NCI-H1417 treated with DMSO at 0.1 percent for 48 hours (cell line): ENCODE results near the gene HPN.
"Not testable (repeated sequence)": the region's sequence is repeated elsewhere in the genome, so short reads cannot be mapped to it uniquely, and the experiment has no call there.

ENCODE experiments used
- DNase-seq: peaks from one replicate; lab custom pipeline; 2025; lab: John Stamatoyannopoulos, UW

Gene HPN

DNA sequence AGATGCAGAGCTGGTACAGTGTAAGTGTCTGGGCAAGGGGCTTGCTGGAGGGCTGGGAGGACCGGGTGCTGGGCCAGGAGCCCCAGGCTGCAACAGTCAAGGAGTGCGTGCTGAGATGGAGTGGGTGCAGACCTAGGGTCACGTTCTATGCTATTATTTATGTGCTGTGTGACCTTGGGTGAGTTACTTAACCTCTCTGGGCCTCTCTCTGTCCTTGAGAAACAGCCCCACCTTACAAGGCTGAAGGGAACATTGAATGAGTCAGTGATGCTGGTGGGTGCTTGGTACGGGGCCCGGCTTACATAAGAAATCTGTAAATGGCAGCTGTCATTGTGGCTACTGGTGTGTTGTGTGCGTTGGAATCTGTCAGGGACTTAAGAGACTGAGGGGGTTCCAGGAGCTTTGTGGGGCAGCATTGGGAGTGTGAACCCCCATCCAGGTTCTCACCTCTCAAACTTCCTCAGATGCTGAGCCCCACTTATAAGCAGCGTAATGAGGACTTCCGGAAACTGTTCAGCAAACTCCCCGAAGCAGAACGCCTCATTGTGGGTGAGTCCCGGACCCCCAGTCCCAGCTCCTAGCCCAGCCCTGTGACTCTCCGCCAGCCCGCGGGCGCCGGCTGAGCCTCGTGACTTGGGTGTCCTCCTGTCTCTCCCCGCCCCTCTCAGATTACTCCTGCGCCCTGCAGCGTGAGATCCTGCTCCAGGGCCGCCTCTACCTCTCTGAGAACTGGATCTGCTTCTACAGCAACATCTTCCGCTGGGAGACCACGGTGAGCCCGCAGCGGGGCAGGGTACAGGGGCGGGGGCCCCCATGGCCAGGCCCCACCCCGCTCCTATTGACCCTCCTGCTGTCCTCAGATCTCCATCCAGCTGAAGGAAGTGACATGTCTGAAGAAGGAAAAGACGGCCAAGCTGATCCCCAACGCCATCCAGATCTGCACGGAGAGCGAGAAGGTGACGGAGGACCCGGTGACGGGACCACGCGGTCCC lies 31.8 kb upstream of the HPN start:
- no peak for DNase-seq

DNA sequence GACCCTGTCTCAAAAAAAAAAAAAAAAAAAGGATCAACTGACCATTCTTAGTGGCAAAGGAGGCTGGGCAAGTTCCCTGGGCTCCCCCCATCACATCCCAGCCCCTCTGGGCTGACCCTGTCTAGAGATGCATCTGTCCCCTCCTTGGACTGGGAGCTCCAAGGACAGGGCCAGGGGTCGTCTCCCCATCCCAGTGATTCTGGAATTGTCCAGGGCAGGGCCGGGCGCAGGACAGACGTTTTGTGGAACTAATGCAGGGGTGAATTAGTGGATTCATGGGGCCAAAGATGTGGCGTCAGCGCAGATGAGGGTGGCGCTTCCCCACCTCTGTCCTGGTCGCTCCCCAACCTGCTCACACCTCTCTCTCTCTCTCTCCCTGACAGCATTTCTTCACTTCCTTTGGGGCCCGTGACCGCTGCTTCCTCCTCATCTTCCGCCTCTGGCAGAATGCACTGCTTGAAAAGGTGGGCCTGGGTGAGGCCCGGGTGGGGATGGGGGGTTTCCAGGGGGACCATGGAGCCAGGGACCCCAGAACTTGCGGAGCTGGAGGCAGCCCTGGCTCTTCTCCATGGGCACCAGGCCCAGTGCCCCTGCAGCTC lies 30.3 kb upstream of the HPN start:
- no peak for DNase-seq

GRCh38 chr19:35011737-35012682 lies 29.5 kb upstream of the HPN start:
- DNase-seq: no peak

DNA sequence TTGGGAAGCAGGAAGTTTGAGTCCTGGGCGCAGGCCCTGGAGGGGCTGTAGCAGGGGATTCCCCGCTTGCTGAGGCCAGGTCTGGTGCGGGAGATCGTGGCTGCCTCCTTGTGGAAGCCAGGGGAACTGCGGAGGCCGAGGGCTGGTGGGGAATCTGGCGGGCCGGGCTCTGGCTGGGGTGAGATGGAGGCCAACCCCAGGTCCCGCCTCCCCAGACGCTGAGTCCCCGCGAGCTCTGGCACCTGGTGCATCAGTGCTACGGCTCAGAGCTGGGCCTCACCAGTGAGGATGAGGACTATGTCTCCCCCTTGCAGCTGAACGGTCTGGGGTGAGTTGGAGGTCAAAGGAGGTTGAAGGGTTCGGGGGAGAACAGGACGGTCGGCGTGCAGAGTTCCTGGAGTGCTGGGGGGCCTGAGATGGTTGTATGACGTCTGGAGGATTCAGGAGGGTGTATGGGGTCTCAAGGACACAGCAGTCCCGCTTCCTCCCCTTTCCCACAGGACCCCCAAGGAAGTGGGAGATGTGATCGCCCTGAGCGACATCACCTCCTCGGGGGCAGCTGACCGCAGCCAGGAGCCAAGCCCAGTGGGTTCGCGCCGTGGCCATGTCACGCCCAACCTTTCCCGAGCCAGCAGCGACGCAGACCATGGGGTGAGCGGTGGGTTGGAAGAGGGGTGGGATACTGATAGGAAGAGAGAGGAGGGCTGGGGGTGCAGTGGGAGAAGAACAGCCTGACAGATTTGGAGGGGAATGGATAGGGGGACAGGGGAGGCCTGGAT lies 28.3 kb upstream of the HPN start:
- no peak for DNase-seq

GRCh38 chr19:35013820-35014754 lies 27.4 kb upstream of the HPN start:
- no peak for DNase-seq

- not testable (repeated sequence) for DNase-seq
Measured at GRCh38 chr19:35014774-35015173, 26.7 kb upstream of the HPN start.

- DNase-seq: no peak
Measured at GRCh38 chr19:35015270-35015953, 26.1 kb upstream of the HPN start.

DNA sequence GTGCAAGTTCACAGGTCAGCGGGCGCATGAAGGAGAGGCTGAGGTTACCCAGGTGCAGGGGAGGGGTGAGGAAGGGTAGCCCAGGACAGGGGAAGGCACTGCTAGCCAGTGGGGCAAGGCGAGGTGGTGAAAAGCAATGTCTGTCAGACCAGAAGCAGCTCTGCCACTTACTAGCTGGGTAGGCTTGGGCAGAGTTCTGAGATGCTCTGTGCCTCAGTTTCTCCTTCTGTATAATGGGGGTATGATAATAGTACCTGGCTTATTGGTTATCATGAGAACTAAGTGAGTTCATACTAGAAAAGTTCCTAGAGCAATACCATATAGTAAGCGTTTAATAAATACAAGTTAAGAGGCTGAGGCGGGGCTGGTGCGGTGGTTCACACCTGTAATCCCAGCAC lies 25.6 kb upstream of the HPN start:
- DNase-seq: no peak

GRCh38 chr19:35017507-35017906 lies 24.0 kb upstream of the HPN start:
- DNase-seq: no peak

DNA sequence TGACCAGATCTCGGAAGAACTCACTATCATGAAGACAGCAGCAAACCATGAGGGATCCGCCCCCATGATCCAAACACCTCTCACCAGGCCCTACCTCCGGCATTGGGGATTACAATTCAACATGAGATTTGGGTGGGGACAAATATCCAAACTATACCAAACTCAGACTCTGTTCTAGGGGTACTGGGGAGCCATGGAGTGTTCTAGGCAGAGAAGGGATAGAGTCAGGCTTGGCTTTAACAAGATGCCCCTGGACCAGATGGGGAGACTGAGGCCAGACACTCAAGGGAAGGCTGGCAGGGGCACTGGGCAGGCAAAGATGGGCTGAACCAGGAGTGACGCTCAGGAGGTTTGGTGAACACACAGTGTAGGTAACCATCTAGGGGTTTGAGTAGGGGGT lies 23.1 kb upstream of the HPN start:
- DNase-seq: no peak

- DNase-seq: no peak
Measured at GRCh38 chr19:35019144-35019543, 22.4 kb upstream of the HPN start.

GRCh38 chr19:35021016-35021415 lies 20.5 kb upstream of the HPN start:
- DNase-seq: no peak

- no peak for DNase-seq
Measured at GRCh38 chr19:35021596-35021995, 19.9 kb upstream of the HPN start.

- DNase-seq: no peak
Measured at GRCh38 chr19:35022460-35022859, 19.1 kb upstream of the HPN start.

- no peak for DNase-seq
Measured at GRCh38 chr19:35023428-35023827, 18.1 kb upstream of the HPN start.

DNA sequence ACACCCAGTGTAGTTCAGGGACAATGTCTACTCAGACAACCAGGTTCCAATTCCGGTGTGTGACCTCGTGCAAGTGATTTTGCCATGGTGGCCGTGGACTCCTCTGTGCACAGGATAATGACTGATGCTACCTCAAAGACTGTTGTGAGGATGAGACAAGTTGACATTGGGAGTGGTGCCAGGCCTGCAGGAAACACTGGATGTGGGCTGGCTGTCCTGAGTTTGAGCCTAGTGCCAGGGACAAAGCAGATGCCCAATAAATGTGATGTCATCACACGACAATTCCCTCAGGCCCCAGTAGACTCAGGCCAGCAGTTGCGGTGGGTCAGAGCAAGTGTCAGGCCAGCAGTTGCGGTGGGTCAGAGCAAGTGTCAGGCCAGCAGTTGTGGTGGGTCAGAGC lies 17.4 kb upstream of the HPN start:
- DNase-seq: no peak

DNA sequence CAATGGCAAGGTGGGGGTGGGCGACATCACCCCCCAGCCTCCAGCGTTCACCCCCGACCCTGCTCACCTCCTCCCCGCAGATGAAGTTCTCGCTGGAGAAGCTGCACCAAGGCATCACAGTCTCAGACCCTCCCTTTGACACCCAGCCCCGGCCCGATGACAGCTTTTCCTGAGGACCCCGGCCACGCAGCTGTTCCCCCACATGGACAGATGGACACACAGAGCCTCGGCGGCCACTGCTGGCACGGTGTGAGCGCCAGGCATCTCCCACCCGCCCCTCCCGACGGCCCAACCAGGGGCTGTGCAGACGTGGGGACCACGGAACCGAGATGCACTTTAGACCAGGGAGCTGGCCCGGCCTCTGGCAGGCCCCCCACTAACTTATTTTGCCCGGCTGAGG lies 15.6 kb upstream of the HPN start:
- DNase-seq: no peak

DNA sequence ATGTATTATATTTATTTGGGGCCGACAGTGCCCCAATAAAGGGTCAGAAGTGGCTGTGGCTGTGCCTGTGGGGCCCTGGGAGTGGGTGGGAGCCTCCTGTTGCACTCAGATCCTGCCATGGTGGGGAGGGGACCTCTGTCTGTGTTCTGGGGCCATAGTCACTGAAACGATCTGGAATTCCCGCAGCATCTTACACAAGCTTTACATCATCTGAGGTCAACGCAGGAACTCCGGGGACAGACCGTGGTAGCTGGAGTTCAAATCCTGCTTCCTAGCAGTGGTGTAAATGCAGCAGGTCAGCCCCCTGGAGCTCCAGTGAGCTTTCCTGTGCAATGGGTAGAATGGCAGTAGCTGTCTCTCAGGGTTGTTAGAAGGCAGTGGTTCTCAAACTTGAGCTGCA lies 15.1 kb upstream of the HPN start:
- no peak for DNase-seq

DNA sequence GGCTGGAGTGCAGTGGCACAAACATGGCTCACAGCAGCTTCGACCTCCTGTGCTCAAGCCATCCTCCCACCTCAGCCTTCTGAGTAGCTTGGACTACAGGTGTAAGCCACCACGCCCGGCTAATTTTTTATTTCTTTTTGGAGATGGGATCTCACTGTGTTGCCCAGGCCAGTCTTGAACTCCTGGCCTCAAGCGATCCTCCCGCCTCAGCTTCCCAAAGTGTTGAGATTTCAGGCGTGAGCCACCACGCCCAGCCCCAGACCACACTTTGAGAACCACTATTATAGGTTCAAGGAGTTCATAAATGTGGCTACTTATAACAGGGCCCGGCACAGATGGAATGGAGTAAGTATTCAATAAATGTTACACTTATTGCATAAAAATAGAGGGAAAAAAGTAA lies 14.5 kb upstream of the HPN start:
- DNase-seq: no peak
